Neural cell (in vitro differentiated cells): ENCODE results near the gene APH1B. TPM values are rescaled to one million over a fixed set of nuclear protein-coding genes. Genes with fewer than 3 reads are reported as not detected.

Experiments used
- H2AFZ ChIP-seq: fragments of 200-600, 300-800 bp; sonication (generic), shearing (Covaris generic); 2 replicates; pipeline ENCODE4 v1.6.0; 2014; ENCODE audit warnings: low read depth, mild to moderate bottlenecking, antibody characterized with exemption, low read length, moderate library complexity
- H3F3A ChIP-seq: fragments of 200-600 bp; shearing (Covaris generic); 2 replicates; pipeline ENCODE4 v1.6.1; 2016; ENCODE audit warnings: mild to moderate bottlenecking, moderate library complexity, mixed read lengths, antibody characterized with exemption, low read length; ENCODE audit not compliant: insufficient read depth, poor library complexity, severe bottlenecking
- H3K27ac ChIP-seq: fragments of 200-600, 300-800 bp; sonication (generic), shearing (Covaris generic); 2 replicates; pipeline ENCODE4 v1.5.1; 2014; ENCODE audit warnings: mild to moderate bottlenecking, low read length, moderate library complexity
- H3K27me3 ChIP-seq: fragments of 300-800, 200-600 bp; sonication (generic), shearing (Covaris generic); 2 replicates; pipeline ENCODE4 v1.6.0; 2014; ENCODE audit warnings: mild to moderate bottlenecking, low read depth, low read length, moderate library complexity; ENCODE audit not compliant: insufficient read depth
- H3K36me3 ChIP-seq: fragments of 300-800, 200-600 bp; sonication (generic), shearing (Covaris generic); 2 replicates; pipeline ENCODE4 v1.5.1; 2014; ENCODE audit warnings: mild to moderate bottlenecking, antibody characterized with exemption, low read length, moderate library complexity; ENCODE audit not compliant: insufficient read depth
- H3K4me2 ChIP-seq: fragments of 300-800, 200-600 bp; sonication (generic), shearing (Covaris generic); 2 replicates; pipeline ENCODE4 v1.6.0; 2014; ENCODE audit warnings: mild to moderate bottlenecking, low read length
- H3K4me3 ChIP-seq: fragments of 300-800, 200-600 bp; sonication (generic), shearing (Covaris generic); 2 replicates; pipeline ENCODE4 v1.5.1; 2014; ENCODE audit warnings: mild to moderate bottlenecking, low read length, moderate library complexity
- H3K79me2 ChIP-seq: fragments of 200-600 bp; shearing (Covaris generic); replicated peaks from 2 replicates; pipeline ENCODE4 v1.6.0; 2014; ENCODE audit warnings: mild to moderate bottlenecking, low read length, moderate library complexity; ENCODE audit not compliant: insufficient read depth
- H3K9ac ChIP-seq: fragments of 300-800, 200-600 bp; sonication (generic), shearing (Covaris generic); 2 replicates; pipeline ENCODE4 v1.6.1; 2016; ENCODE audit warnings: mild to moderate bottlenecking, low read length, mixed read lengths
- H3K9me2 ChIP-seq: fragments of 200-600 bp; shearing (Covaris generic); 2 replicates; pipeline ENCODE4 v1.6.1; 2016; ENCODE audit warnings: mild to moderate bottlenecking, low read length, mixed read lengths; ENCODE audit not compliant: insufficient read depth
- H3K9me3 ChIP-seq: fragments of 200-600, 300-800 bp; sonication (generic), shearing (Covaris generic); 2 replicates; pipeline ENCODE4 v1.6.1; 2016; ENCODE audit warnings: mild to moderate bottlenecking, mixed run types, low read length, moderate library complexity, mixed read lengths
- H4K20me1 ChIP-seq: fragments of 200-600 bp; shearing (Covaris generic); 2 replicates; pipeline ENCODE4 v1.6.1; 2016; ENCODE audit warnings: mild to moderate bottlenecking, mixed run types; ENCODE audit not compliant: insufficient read depth
- EP300 ChIP-seq: fragments of 450-650 bp; conservative IDR thresholded peaks from 2 replicates; pipeline ENCODE4 v1.6.1; 2014; ENCODE audit warnings: antibody characterized with exemption, mild to moderate bottlenecking, moderate library complexity; ENCODE audit not compliant: poor library complexity, severe bottlenecking
- EZH2 ChIP-seq: fragments of 200-600, 300-800 bp; shearing (Covaris generic), sonication (generic); IDR thresholded peaks from 2 replicates; pipeline ENCODE4 v1.6.1; 2014; ENCODE audit warnings: antibody characterized with exemption, low read length, borderline replicate concordance, mild to moderate bottlenecking; ENCODE audit not compliant: insufficient read depth, poor library complexity, severe bottlenecking
- MXI1 ChIP-seq: fragments of 450-650 bp; conservative IDR thresholded peaks from 2 replicates; pipeline ENCODE4 v1.6.1; 2014; ENCODE audit warnings: antibody characterized with exemption, mild to moderate bottlenecking; ENCODE audit not compliant: poor library complexity, severe bottlenecking
- POLR2AphosphoS5 ChIP-seq: IDR thresholded peaks from 2 replicates; pipeline ENCODE4 v1.6.1; 2012
- RAD21 ChIP-seq: fragments of 450-650 bp; conservative IDR thresholded peaks from 2 replicates; pipeline ENCODE4 v1.6.1; 2014; ENCODE audit warnings: antibody characterized with exemption, mild to moderate bottlenecking, moderate library complexity
- REST ChIP-seq: IDR thresholded peaks from 2 replicates; pipeline ENCODE4 v1.6.1; 2012; ENCODE audit warnings: borderline replicate concordance
- SMC3 ChIP-seq: fragments of 450-650 bp; conservative IDR thresholded peaks from 2 replicates; pipeline ENCODE4 v1.6.1; 2014; ENCODE audit warnings: antibody characterized with exemption, mild to moderate bottlenecking, moderate library complexity; ENCODE audit not compliant: poor library complexity
- TAF1 ChIP-seq: IDR thresholded peaks from 2 replicates; pipeline ENCODE4 v1.6.1; 2012; ENCODE audit warnings: low read depth
- polyA plus RNA-seq: library from polyadenylated mRNA; depleted of rRNA; stranded (reverse); fragments of >200 nt; gene quantifications from 2 replicates; pipeline ENCODE4 v1.2.3, GENCODE V29; 2014
- TF ChIP-seq, protein P1 (sequence below): fragments of 450-650 bp; IDR thresholded peaks from 2 replicates; pipeline ENCODE4 v1.5.1; 2014; ENCODE audit warnings: antibody characterized with exemption, mild to moderate bottlenecking, moderate library complexity; ENCODE audit not compliant: poor library complexity, severe bottlenecking

APH1B gene
- polyA plus RNA-seq, 1 donor from 2014 or later, result 14.6 TPM

GRCh38 chr15:63335543-63336240 lies 58.3 kb downstream of the APH1B start (continued):
- TF ChIP-seq REST (no peak), SMC3 (no peak)

DNA sequence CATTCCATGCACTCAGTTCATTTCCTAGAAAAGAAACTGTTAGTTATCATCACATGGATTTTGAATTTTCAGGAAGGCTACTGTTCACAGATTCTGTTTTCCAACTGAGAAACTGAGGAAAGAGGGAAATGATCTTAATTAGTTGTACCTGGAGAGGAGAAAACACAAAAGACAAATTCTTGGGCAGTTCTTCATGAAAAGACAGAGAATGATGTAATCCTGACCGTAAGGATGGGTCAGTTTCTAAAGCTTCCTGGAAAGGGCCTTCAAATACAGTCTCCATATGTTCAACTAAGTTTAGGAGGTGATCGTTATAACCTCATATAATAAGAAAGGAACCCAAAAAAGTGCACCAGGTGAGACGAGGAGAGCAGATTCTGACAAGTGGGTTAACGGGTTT lies 59.6 kb downstream of the APH1B start:
- Histone ChIP-seq H3K9me2 (no peaks in the 10 kb centered on the region), H3K9me3 (no peaks in the 10 kb centered on the region), H3K27me3 (no peaks in the 10 kb centered on the region), H2AFZ (no peak overlapping the region), H3K36me3 (no peaks in the 10 kb centered on the region), H3K9ac (no peak overlapping the region), H3F3A (no peaks in the 10 kb centered on the region), H3K4me3 (no peak overlapping the region), H4K20me1 (no peaks in the 10 kb centered on the region), H3K27ac (no peak overlapping the region), H3K79me2 (no peaks in the 10 kb centered on the region), H3K4me2 (no peak overlapping the region)
- TF ChIP-seq, protein P1, sequence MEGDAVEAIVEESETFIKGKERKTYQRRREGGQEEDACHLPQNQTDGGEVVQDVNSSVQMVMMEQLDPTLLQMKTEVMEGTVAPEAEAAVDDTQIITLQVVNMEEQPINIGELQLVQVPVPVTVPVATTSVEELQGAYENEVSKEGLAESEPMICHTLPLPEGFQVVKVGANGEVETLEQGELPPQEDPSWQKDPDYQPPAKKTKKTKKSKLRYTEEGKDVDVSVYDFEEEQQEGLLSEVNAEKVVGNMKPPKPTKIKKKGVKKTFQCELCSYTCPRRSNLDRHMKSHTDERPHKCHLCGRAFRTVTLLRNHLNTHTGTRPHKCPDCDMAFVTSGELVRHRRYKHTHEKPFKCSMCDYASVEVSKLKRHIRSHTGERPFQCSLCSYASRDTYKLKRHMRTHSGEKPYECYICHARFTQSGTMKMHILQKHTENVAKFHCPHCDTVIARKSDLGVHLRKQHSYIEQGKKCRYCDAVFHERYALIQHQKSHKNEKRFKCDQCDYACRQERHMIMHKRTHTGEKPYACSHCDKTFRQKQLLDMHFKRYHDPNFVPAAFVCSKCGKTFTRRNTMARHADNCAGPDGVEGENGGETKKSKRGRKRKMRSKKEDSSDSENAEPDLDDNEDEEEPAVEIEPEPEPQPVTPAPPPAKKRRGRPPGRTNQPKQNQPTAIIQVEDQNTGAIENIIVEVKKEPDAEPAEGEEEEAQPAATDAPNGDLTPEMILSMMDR, result no peak
- TF ChIP-seq REST (no peak), EZH2 (no peak), EP300 (no peak), POLR2AphosphoS5 (no peak), MXI1 (no peak), TAF1 (no peak), SMC3 (no peak), RAD21 (no peak)
